SKM-1 (cell line): ENCODE measurements around the gene TIAM2.

Experiments
- DNase-seq: peaks from one replicate; lab custom pipeline; 2025; ENCODE audit not compliant: unreplicated experiment; lab: John Stamatoyannopoulos, UW

Gene TIAM2

GRCh38 chr6:155123520-155123919 lies 128.4 kb downstream of the TIAM2 start:
- no peak for DNase-seq

GRCh38 chr6:155125906-155126305 lies 130.8 kb downstream of the TIAM2 start:
- no peak for DNase-seq

GRCh38 chr6:155126727-155127439 lies 131.8 kb downstream of the TIAM2 start:
- DNase-seq, result no peak

- DNase-seq, result no peak
Observed at GRCh38 chr6:155128977-155129376, 133.9 kb downstream of the TIAM2 start.

- DNase-seq, result no peak
Observed at GRCh38 chr6:155129744-155130143, 134.6 kb downstream of the TIAM2 start.

GRCh38 chr6:155130161-155130853 lies 135.2 kb downstream of the TIAM2 start:
- DNase-seq, result no peak

- DNase-seq, result no peak
Observed at GRCh38 chr6:155132617-155133016, 137.5 kb downstream of the TIAM2 start.

- DNase-seq, result no peak
Observed at GRCh38 chr6:155141002-155141401, 145.9 kb downstream of the TIAM2 start.

GRCh38 chr6:155141512-155141911 lies 146.4 kb downstream of the TIAM2 start:
- no peak for DNase-seq

- DNase-seq, result no peak
Observed at GRCh38 chr6:155142168-155143028, 147.3 kb downstream of the TIAM2 start.

- no peak for DNase-seq
Observed at GRCh38 chr6:155143029-155143577, 148.0 kb downstream of the TIAM2 start.

- DNase-seq, result no peak
Observed at GRCh38 chr6:155143578-155144106, 148.5 kb downstream of the TIAM2 start.

GRCh38 chr6:155146205-155146604 lies 151.1 kb downstream of the TIAM2 start:
- no peak for DNase-seq

- no peak for DNase-seq
Observed at GRCh38 chr6:155147958-155148663, 153.0 kb downstream of the TIAM2 start.

- DNase-seq, result no peak
Observed at GRCh38 chr6:155150967-155151671, 156.0 kb downstream of the TIAM2 start.

GRCh38 chr6:155152211-155153076 lies 157.3 kb downstream of the TIAM2 start:
- no peak for DNase-seq

GRCh38 chr6:155154158-155154830 lies 159.2 kb downstream of the TIAM2 start:
- peak; percentile 61 for DNase-seq

- no peak for DNase-seq
Observed at GRCh38 chr6:155155787-155156447, 160.8 kb downstream of the TIAM2 start.
